Brain pericyte (primary cell): ENCODE data around the gene BBS7.
A peak's percentile ranks its signal among the peaks of the same experiment; 100 is the strongest.

Source experiments
- DNase-seq: peaks from one replicate; pipeline ENCODE4 v3.0.0-alpha.2; 2012; ENCODE audit warnings: low read depth, low spot score

Gene BBS7, protein sequence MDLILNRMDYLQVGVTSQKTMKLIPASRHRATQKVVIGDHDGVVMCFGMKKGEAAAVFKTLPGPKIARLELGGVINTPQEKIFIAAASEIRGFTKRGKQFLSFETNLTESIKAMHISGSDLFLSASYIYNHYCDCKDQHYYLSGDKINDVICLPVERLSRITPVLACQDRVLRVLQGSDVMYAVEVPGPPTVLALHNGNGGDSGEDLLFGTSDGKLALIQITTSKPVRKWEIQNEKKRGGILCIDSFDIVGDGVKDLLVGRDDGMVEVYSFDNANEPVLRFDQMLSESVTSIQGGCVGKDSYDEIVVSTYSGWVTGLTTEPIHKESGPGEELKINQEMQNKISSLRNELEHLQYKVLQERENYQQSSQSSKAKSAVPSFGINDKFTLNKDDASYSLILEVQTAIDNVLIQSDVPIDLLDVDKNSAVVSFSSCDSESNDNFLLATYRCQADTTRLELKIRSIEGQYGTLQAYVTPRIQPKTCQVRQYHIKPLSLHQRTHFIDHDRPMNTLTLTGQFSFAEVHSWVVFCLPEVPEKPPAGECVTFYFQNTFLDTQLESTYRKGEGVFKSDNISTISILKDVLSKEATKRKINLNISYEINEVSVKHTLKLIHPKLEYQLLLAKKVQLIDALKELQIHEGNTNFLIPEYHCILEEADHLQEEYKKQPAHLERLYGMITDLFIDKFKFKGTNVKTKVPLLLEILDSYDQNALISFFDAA

DNA sequence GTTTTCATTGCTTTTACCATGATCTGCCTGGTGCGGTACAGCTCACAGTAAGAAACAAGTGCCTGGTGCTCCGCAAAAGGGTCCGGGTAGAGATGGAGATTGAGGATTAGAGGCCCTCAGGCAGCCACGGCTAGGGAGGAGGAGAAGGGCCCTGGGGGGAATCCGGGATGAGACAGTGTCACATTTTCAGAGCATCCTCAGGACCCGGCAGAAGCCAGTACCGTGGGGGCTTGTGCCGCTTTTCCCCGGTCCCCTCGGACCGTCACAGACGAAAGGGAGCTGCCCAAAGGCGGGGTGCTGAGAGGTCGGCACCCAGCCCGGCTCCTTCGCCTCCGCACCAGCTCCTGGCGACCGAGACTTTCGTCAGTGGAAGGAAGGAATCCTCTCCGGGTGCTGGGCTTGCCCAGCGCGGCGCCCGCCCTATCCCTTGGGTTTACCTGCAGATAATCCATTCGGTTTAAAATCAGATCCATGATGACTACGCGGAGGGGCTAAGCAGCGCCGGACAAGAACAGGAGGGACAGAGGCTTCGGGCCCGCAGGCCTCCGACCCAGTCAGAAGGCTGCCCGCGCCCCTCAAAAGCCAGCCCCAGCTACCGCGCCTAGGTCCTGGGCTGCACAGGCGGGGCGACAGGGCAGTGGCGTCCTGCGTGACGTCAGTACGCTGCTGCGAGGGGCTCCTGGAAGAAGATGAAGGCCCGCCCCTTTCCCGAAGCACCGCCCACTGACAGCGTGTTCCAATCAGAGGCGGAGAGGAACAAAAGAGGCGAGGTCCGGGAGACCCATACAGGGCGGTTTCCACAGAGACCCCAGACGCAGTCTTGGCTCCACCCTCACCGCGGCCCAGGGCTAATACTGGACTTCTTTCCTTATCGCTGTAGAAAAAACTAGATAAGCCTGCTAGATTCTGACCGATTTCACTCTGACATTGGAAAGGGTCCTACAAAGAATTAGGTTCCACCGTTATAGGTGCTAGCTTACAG lies at the start of gene BBS7:
BBS7 (minus strand) TSS at position 634 of the 982 bp plus-strand sequence; CDS start at position 473, 161 bp downstream.
- peak; percentile 89 for DNase-seq

DNA sequence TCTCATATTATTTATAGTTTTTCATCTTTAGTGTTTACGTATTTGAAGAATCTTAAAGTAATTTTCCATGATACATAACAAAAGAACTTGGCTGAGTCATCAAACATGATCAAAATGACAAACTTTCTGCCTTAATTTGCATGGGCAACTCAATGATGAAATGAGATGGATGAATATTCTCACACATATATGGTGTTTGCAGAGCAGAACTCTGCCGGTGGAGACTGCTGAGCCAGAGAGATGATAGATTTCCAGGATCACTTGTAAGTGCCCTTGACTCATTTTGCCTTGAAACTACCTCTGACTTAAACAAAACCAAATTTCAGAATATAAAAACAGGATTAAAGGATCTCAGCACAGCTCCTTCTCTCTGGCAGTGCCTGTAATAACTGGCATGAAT lies 43.4 kb upstream of the BBS7 start:
- DNase-seq = no peak

DNA sequence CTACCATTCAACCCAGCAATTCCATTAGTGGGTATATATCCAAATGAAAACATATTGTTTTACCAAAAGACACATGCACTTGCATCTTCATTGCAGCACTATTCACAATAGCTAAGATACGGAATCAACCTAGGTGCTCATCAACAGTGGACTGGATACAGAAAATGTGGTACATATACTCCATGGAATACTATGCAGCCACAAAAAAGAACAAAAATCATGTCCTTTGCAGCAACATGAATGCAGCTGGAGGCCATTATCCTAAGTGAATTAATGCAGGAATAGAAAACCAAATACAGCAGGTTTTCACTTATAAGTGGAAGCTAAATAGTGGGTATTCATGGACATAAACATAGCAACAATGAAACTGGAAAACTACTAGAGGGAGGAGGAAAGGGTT lies 38.1 kb upstream of the BBS7 start:
- no peak for DNase-seq

DNA sequence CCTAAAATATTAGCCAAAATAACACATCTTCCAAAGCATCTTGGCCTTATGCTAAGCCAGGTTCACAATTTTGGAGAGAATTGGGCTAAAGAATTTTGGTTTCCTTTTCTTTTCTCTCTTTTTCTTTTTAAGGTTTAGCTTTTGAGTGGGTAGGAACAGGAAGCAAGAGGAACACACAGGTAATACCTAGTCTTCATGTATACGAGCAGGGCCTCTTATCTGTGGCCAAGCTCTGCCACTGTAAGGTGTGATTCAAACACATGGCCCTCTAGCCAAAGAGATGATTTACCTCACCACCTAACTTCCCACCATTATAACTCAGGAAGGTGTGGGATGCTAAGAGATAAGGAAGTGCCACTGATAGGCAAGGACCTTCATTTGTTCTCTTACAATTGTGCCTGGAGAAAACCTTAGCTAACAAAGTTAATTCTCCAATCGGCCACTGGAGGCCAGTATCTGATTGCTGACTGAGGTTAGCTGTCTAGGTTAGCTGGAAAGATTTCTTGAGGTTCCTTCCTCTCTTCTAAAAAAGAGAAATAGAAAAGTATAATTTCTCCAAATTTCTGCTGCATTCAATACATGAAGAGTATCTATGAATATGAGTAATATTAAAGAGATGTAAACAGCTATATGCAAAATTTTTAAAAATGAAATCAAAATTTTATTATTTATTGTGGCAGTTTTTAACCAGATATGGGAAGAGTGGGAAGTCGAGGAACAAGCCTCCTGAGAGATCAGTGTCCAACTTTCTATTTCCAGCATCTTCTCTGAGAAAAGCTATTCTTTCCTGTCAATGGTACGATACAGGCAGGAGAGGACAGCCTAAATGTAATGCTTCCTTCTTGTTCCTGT lies 30.1 kb upstream of the BBS7 start:
- peak; percentile 21 for DNase-seq

DNA sequence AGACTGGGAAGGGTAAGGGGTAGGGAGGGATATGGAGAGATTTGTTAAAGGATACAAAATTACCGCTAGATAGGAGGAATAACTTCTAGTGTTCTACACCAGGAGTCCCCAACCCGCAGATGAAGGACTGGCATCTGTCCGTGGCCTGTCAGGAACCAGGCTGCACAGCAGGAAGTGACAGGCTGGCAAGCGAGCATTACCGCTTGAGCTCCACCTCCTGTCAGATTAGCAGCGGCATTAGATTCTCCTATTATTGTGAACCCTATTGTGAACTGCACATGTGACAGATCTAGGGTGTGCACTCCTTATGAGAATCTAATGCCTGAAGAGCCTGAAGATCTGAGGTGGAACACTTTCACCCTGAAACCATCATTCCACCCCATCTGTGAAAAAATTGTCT lies 27.9 kb upstream of the BBS7 start:
- DNase-seq = no peak

- DNase-seq = no peak
Observed at GRCh38 chr4:121888134-121888533, 17.9 kb upstream of the BBS7 start.

- no peak for DNase-seq
Observed at GRCh38 chr4:121885115-121885514, 14.8 kb upstream of the BBS7 start.

DNA sequence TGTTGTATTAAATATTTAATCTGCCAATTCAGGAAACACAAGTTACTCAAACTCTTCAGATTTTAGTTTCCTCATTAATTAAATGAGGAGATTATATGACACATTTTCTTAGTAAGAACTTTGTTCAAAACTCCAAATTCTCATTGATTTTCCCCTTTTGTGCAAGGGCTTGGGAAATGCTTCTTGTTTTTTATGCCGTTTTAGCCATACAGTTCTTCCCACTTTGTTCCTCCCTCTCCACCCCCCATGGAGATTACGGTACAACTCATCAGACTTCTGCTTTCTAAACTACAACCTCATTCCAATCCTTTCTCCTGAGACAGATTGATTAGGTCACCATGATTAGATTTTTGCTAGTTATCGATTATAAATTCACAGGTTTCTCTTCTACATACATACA lies 10.9 kb upstream of the BBS7 start:
- no peak for DNase-seq

DNA sequence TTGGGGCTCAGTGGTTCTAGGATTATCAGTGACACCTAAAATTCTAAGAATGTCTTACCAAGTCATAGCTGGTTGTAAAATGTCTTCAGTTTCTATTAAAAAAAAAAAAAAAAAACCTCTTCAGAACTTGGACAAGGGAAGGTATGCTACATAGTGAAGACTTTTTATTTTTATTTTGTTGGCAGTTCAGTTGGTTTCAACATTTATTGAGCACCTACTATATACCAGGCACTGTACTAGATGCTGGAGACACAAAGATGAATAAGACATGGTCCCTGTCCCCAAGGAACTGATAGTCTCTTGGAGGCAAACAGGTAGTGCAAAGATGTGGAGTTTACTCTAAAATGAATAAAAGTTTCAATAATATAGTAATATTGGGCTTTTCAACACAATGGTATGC lies 8.9 kb upstream of the BBS7 start:
- DNase-seq = no peak

- DNase-seq = no peak
Observed at GRCh38 chr4:121877041-121877773, 6.9 kb upstream of the BBS7 start.

- DNase-seq = no peak
Observed at GRCh38 chr4:121876070-121876469, 5.8 kb upstream of the BBS7 start.

- DNase-seq = no peak
Observed at GRCh38 chr4:121875652-121876051, 5.4 kb upstream of the BBS7 start.

- no peak for DNase-seq
Observed at GRCh38 chr4:121873604-121874003, 3.3 kb upstream of the BBS7 start.

DNA sequence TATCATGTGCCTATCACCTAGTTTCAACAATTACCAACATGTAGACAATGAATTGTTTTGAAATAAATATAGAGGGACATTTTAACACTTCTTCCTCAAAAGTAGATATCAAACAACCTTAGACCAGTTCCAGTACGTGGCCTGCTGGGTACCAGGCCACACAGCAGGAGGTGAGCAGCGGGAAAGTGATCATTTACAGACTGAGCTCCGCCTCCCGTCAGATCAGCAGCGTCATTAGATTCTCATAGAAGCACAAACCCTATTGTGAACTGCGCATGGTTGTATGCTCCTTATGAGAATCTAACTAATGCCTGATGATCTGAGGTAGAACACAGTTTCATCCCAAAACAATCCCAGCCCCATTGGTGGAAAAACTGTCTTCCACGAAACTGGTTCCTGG lies 6.5 kb downstream of the BBS7 start:
- peak; percentile 1 for DNase-seq

- DNase-seq = no peak
Observed at GRCh38 chr4:121861426-121861825, 8.8 kb downstream of the BBS7 start.

GRCh38 chr4:121860121-121860520 lies 10.2 kb downstream of the BBS7 start:
- DNase-seq = no peak

DNA sequence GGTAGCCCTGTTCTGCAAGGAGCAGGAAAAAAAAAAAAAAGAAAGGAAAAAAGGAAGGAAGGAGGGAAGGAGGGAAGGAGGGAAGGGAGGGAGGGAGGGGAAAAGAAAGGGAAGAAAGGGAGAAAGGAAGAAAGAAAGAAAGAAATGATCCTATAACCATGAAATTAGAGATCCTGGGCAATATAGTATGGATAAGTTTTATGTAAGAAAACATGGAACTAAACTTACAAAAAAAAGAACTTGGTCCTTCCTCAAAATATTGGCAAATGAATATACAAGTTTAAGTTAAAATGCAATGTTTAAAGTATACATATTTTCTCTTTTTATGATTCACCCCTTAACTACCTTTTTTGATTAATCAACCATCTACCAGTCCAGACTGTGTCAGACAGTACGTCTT lies 18.9 kb downstream of the BBS7 start:
- no peak for DNase-seq

DNA sequence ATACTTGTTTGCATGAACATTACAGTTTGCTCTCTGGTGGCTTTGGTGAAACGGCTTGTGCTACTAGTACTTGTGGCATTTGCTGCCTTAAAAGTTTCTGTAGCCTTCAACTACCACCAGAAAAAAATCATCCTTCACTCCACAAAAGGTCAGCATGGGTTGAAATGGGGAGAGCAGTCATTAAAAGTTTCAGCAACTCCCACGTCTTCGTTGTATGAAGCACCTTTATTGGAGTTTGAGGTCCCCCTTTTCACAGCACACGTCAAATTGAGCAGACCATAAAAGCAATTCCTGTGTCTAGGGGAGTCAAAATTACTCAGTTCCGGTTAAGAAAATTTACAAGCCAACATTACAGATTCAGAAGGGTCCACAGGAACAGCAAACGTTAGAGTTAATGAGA lies 23.6 kb downstream of the BBS7 start:
- no peak for DNase-seq

- DNase-seq = no peak
Observed at GRCh38 chr4:121842862-121843261, 27.4 kb downstream of the BBS7 start.

DNA sequence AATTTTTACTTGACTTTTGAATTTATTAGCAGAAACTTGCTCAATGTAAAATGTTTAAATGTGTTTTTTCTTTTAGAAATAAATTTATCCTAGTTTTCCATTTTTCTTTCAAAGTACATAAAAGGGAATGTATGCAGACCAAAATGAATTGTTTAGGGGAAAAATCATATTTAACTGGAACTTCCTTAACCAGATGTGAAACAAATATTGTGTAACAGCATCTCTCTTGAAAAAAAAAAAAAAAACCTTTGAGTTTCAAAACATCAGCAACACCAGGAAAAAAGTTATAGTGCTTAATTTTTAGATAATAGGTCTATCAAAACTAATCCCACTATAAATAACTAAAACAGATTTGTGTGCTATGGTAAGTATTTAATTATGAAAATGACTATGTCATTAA lies 32.1 kb downstream of the BBS7 start:
- DNase-seq = no peak
